Loucy (cell line): ENCODE measurements around the gene TSC2.
"Not testable (repeated sequence)": the region's sequence is repeated elsewhere in the genome, so short reads cannot be mapped to it uniquely, and the experiment has no call there.

Experiments
- H2AFZ ChIP-seq: fragments of 200-600 bp; sonication (generic); 2 replicates; pipeline ENCODE4 v1.6.0; 2016; ENCODE audit warnings: antibody characterized with exemption, mild to moderate bottlenecking, low read length, moderate library complexity
- H3F3A ChIP-seq: fragments of 200-600 bp; 2 replicates; pipeline ENCODE4 v1.6.0; 2016; ENCODE audit warnings: antibody characterized with exemption, low read depth, mild to moderate bottlenecking
- H3K27me3 ChIP-seq: fragments of 200-600 bp; sonication (generic); 2 replicates; pipeline ENCODE4 v1.6.1; 2014; ENCODE audit warnings: low read length, mild to moderate bottlenecking; ENCODE audit not compliant: insufficient read depth, poor library complexity, severe bottlenecking
- H3K36me3 ChIP-seq: fragments of 200-600 bp; sonication (generic); 2 replicates; pipeline ENCODE4 v1.6.1; 2016; ENCODE audit warnings: low read length; ENCODE audit not compliant: insufficient read depth
- H3K4me1 ChIP-seq: fragments of 200-600 bp; sonication (generic); 2 replicates; pipeline ENCODE4 v1.5.1; 2014; ENCODE audit warnings: low read length, mild to moderate bottlenecking; ENCODE audit not compliant: insufficient read depth, poor library complexity, severe bottlenecking
- H3K4me2 ChIP-seq: fragments of 200-600 bp; sonication (generic); 2 replicates; pipeline ENCODE4 v1.6.0; 2014; ENCODE audit warnings: antibody characterized with exemption, low read length, low read depth, mild to moderate bottlenecking; ENCODE audit not compliant: poor library complexity, severe bottlenecking
- H3K4me3 ChIP-seq: fragments of 200-600 bp; sonication (generic); 2 replicates; pipeline ENCODE4 v1.5.1; 2014; ENCODE audit warnings: low read length, mild to moderate bottlenecking, mixed read lengths; ENCODE audit not compliant: poor library complexity, severe bottlenecking
- H3K79me2 ChIP-seq: fragments of 200-600 bp; sonication (generic); 2 replicates; pipeline ENCODE4 v1.6.1; 2014; ENCODE audit warnings: low read length; ENCODE audit not compliant: insufficient read depth
- H3K9ac ChIP-seq: fragments of 200-600 bp; sonication (generic); 2 replicates; pipeline ENCODE4 v1.6.0; 2014; ENCODE audit warnings: mild to moderate bottlenecking, low read depth, low read length, moderate library complexity; ENCODE audit not compliant: poor library complexity, severe bottlenecking
- H3K9me2 ChIP-seq: fragments of 200-600 bp; sonication (generic); replicated peaks from 2 replicates; pipeline ENCODE4 v1.6.1; 2016; ENCODE audit warnings: low read depth, low read length, mixed read lengths
- H3K9me3 ChIP-seq: fragments of 200-600 bp; sonication (generic); 2 replicates; pipeline ENCODE4 v1.6.1; 2014; ENCODE audit warnings: mild to moderate bottlenecking, antibody characterized with exemption, low read length, low read depth; ENCODE audit not compliant: insufficient read depth
- H4K20me1 ChIP-seq: fragments of 200-600 bp; sonication (generic); 2 replicates; pipeline ENCODE4 v1.6.0; 2014; ENCODE audit warnings: antibody characterized with exemption, low read length, mild to moderate bottlenecking; ENCODE audit not compliant: insufficient read depth, poor library complexity, severe bottlenecking
- CTCF ChIP-seq: fragments of 200-600 bp; sonication (generic); conservative IDR thresholded peaks from 2 replicates; pipeline ENCODE4 v1.5.1; 2014; ENCODE audit warnings: mild to moderate bottlenecking, antibody characterized with exemption, low read length
- EZH2phosphoT487 ChIP-seq: fragments of 200-600 bp; IDR thresholded peaks from 2 replicates; pipeline ENCODE4 v1.6.1; 2018; ENCODE audit warnings: antibody characterized with exemption, mild to moderate bottlenecking, moderate library complexity, borderline replicate concordance

TSC2 gene

GRCh38 chr16:2121325-2121724 is 73.5 kb downstream of the TSC2 start:
- H3K79me2 ChIP-seq, H3K9ac ChIP-seq, H3K4me3 ChIP-seq: not testable (repeated sequence)

GRCh38 chr16:2121853-2122252 is 74.1 kb downstream of the TSC2 start:
- no peaks in the 10 kb centered on the region for H3K9me2 ChIP-seq
- H3K4me1 ChIP-seq = no peaks in the 10 kb centered on the region

More at GRCh38 chr16:2121325-2121724, 73.5 kb downstream of the TSC2 start:
- not testable (repeated sequence) for H3K27me3 ChIP-seq, H3K4me2 ChIP-seq, H3K36me3 ChIP-seq, H4K20me1 ChIP-seq, H3K9me3 ChIP-seq, H3K4me1 ChIP-seq, H2AFZ ChIP-seq, H3K9me2 ChIP-seq, H3F3A ChIP-seq

GRCh38 chr16:2122429-2122828 is 74.6 kb downstream of the TSC2 start:
- no peaks in the 10 kb centered on the region for H3K27me3 ChIP-seq
- H4K20me1 ChIP-seq = no peaks in the 10 kb centered on the region
- TF ChIP-seq EZH2phosphoT487 (no peak), CTCF (no peak)
- H3F3A ChIP-seq = no peaks in the 10 kb centered on the region
- H3K9me3 ChIP-seq = no peaks in the 10 kb centered on the region
- no peak overlapping the region for H3K4me3 ChIP-seq
- peaks cover 4% of the 10 kb centered on the region; the same call in 1 of the 2 replicates for H3K79me2 ChIP-seq
- H3K9me2 ChIP-seq = no peaks in the 10 kb centered on the region
- no peak overlapping the region for H3K4me2 ChIP-seq
- no peaks in the 10 kb centered on the region for H3K36me3 ChIP-seq
- H3K4me1 ChIP-seq = no peaks in the 10 kb centered on the region
- H3K9ac ChIP-seq = no peak overlapping the region
- no peak overlapping the region for H2AFZ ChIP-seq

More at GRCh38 chr16:2121853-2122252, 74.1 kb downstream of the TSC2 start:
- no peaks in the 10 kb centered on the region for H3K9me3 ChIP-seq
- H3K36me3 ChIP-seq = no peaks in the 10 kb centered on the region
- H3F3A ChIP-seq = no peaks in the 10 kb centered on the region
- no peak overlapping the region for H3K4me3 ChIP-seq
- H4K20me1 ChIP-seq = no peaks in the 10 kb centered on the region
- no peak for TF ChIP-seq EZH2phosphoT487
- H3K9ac ChIP-seq = no peak overlapping the region
- no peaks in the 10 kb centered on the region for H3K27me3 ChIP-seq
- no peak overlapping the region for H2AFZ ChIP-seq
- no peaks in the 10 kb centered on the region for H3K79me2 ChIP-seq
- H3K4me2 ChIP-seq = no peak overlapping the region

- H4K20me1 ChIP-seq, H2AFZ ChIP-seq, H3K4me2 ChIP-seq: not testable (repeated sequence)
Observed at GRCh38 chr16:2122934-2123683, 75.3 kb downstream of the TSC2 start.

GRCh38 chr16:2123706-2124376 is 76.1 kb downstream of the TSC2 start:
- H3K4me1 ChIP-seq, H3K9me2 ChIP-seq, H3K9ac ChIP-seq, H3K79me2 ChIP-seq, H3K36me3 ChIP-seq, H3F3A ChIP-seq, H4K20me1 ChIP-seq, H2AFZ ChIP-seq, H3K27me3 ChIP-seq, H3K9me3 ChIP-seq, H3K4me2 ChIP-seq, H3K4me3 ChIP-seq: not testable (repeated sequence)

More at GRCh38 chr16:2122934-2123683, 75.3 kb downstream of the TSC2 start:
- not testable (repeated sequence) for H3F3A ChIP-seq, H3K36me3 ChIP-seq, H3K27me3 ChIP-seq, H3K9me2 ChIP-seq, H3K9ac ChIP-seq, H3K4me1 ChIP-seq, H3K79me2 ChIP-seq, H3K9me3 ChIP-seq, H3K4me3 ChIP-seq

- H3K4me3 ChIP-seq, H4K20me1 ChIP-seq, H2AFZ ChIP-seq, H3K79me2 ChIP-seq, H3K9me2 ChIP-seq, H3K9me3 ChIP-seq, H3K9ac ChIP-seq, H3K27me3 ChIP-seq, H3F3A ChIP-seq, H3K4me2 ChIP-seq, H3K4me1 ChIP-seq, H3K36me3 ChIP-seq: not testable (repeated sequence)
Observed at GRCh38 chr16:2124377-2124693, 76.5 kb downstream of the TSC2 start.
